GM19035 (cell line): ENCODE measurements around the gene TMEM183A.

ENCODE experiments used
- ATAC-seq: cut with Tn5 transposase; IDR thresholded peaks from one replicate; pipeline ENCODE4 v1.9.1; 2021; ENCODE audit not compliant: unreplicated experiment

Gene TMEM183A

GRCh38 chr1:203028067-203028783, 21.1 kb downstream of the TMEM183A start:
- ATAC-seq = no peak

GRCh38 chr1:203028784-203029553, 21.8 kb downstream of the TMEM183A start:
- no peak for ATAC-seq

- no peak for ATAC-seq
Observed at GRCh38 chr1:203031467-203031866, 24.3 kb downstream of the TMEM183A start.

GRCh38 chr1:203033287-203033686, 26.1 kb downstream of the TMEM183A start:
- ATAC-seq = no peak

GRCh38 chr1:203033917-203034316, 26.7 kb downstream of the TMEM183A start:
- no peak for ATAC-seq

- no peak for ATAC-seq
Observed at GRCh38 chr1:203034422-203035110, 27.4 kb downstream of the TMEM183A start.

- ATAC-seq = no peak
Observed at GRCh38 chr1:203035111-203036000, 28.2 kb downstream of the TMEM183A start.

GRCh38 chr1:203036135-203036534, 29.0 kb downstream of the TMEM183A start:
- no peak for ATAC-seq

- ATAC-seq = no peak
Observed at GRCh38 chr1:203036537-203036936, 29.4 kb downstream of the TMEM183A start.

- ATAC-seq = no peak
Observed at GRCh38 chr1:203037509-203038190, 30.5 kb downstream of the TMEM183A start.

GRCh38 chr1:203038217-203038741, 31.1 kb downstream of the TMEM183A start:
- ATAC-seq = peak; percentile 57

- ATAC-seq = no peak
Observed at GRCh38 chr1:203038891-203039608, 31.9 kb downstream of the TMEM183A start.

GRCh38 chr1:203039609-203040512, 32.7 kb downstream of the TMEM183A start:
- no peak for ATAC-seq

GRCh38 chr1:203040513-203041275, 33.5 kb downstream of the TMEM183A start:
- no peak for ATAC-seq

- ATAC-seq = no peak
Observed at GRCh38 chr1:203041351-203041932, 34.3 kb downstream of the TMEM183A start.

- ATAC-seq = no peak
Observed at GRCh38 chr1:203043830-203044545, 36.8 kb downstream of the TMEM183A start.
